BLaER1 treated with 17β-estradiol and CSF1 and Interleukin-3, amounts not matched to agents 10 nM and 100 nM (cell line): Measurements from ENCODE around the gene MAT2A.

Source experiments
- H3K27ac ChIP-seq, 11 experiments: shearing (Covaris generic); formaldehyde crosslinking; 2 replicates each; pipeline ENCODE4 v1.8.1; 2022
- H3K27me3 ChIP-seq, 11 experiments: shearing (Covaris generic); formaldehyde crosslinking; 2 replicates each; pipeline ENCODE4 v1.8.1; 2022
- H3K36me3 ChIP-seq, 11 experiments: shearing (Covaris generic); formaldehyde crosslinking; 2 replicates each; pipeline ENCODE4 v1.8.1; 2022
- H3K4me1 ChIP-seq, 10 experiments: shearing (Covaris generic); formaldehyde crosslinking; 2 replicates each; pipeline ENCODE4 v1.8.1; 2022
- H3K4me2 ChIP-seq, 11 experiments: shearing (Covaris generic); formaldehyde crosslinking; 2 replicates each; pipeline ENCODE4 v1.8.1; 2022
- H3K4me3 ChIP-seq, 10 experiments: shearing (Covaris generic); formaldehyde crosslinking; 2 replicates each; pipeline ENCODE4 v1.8.1; 2022
- H3K9ac ChIP-seq, 11 experiments: shearing (Covaris generic); formaldehyde crosslinking; 2 replicates each; pipeline ENCODE4 v1.8.1; 2022
- H3K9me3 ChIP-seq, 11 experiments: shearing (Covaris generic); formaldehyde crosslinking; replicated peaks in 1 of 11; 2 replicates each; pipeline ENCODE4 v1.8.1; 2022
- H4K20me1 ChIP-seq, 11 experiments: shearing (Covaris generic); formaldehyde crosslinking; 2 replicates each; pipeline ENCODE4 v1.8.1; 2022
- Cebpa-rat ChIP-seq, 11 experiments: shearing (Covaris generic); IDR thresholded peaks; 2 replicates each; pipeline ENCODE4 v1.8.1; 2022

The MAT2A gene

DNA sequence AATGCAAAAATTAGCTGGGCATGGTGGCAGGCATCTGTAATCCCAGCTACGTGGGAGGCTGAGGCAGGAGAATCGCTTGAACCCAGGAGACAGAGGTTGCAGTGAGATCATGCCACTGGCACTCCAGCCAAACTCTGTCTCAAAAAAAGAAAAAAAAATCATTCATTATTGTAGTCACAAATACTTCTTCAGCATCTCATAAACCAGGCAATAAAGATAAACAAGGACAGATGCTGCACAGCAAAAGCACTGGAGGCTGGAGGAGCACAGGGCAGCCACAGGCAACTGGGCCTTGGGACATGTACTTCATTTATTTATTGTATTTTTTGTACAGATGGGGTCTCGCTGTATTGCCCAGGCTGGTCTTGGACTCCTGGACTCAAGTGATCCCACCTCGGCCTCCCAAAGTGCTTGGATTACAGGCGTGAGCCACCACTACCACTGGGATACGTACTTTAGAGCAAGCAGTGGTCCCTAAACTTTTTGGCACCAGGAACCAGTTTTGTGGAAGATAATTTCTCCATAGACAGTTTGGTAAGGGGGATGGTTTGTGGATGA, 16.8 kb upstream of the MAT2A start:
- Histone ChIP-seq H3K27me3 (no peaks in the 10 kb centered on the region), H3K9ac (no peak overlapping the region), H3K9me3 (0 out of 22 replicates have a peak, but pooled peaks cover 0 to 5% (median 0%) of the 10 kb centered on the region in 11 experiments), H3K4me2 (no peak overlapping the region), H3K27ac (no peak overlapping the region), H3K36me3 (no peaks in the 10 kb centered on the region), H4K20me1 (no peaks in the 10 kb centered on the region), H3K4me1 (peaks cover 34 to 41% (median 37%) of the 10 kb centered on the region in 10 experiments), H3K4me3 (no peak overlapping the region)
- TF ChIP-seq Cebpa-rat (IDR thresholded peaks at IDR 0.05), result no peak

DNA sequence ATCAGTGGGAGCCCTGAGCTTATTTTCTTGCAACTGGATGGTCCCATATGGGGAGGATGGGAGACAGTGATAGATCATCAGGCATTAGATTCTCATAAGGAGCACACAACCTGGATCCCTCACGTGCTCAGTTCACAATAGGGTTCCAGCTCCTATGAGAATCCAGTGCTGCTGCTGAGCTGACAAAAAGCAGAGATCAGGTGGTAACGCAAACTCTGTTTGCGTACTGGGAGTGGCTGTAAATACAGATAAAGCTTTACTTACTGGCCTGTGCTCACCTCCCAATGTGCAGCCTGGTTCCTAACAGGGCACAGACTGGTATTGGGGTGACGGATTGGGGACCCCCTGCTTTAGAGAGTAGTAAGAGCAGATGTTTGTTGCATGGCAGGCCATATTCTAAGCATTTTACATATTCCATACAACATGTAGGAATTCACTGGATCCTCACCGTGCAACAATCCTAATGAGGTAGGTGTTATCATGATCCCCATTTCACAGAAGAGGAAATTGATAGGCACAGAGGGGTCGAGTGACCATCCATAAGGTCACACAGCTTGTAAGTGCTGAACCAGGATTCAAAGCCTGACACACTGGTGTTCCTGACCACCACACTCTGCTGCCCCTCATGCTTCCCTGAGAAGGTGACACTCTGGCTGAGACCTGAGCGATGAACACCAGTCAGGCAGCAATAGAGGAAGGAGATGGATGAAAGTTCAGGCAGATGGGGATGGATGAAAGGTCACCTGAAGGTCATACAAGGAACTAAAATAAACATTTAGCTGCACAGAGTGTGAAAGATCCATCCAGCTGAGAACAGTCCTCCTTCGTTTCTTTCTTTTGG, 15.7 kb upstream of the MAT2A start:
- H3K27ac ChIP-seq, result peak overlapping the region in 10 of 11 experiments; percentile 35 to 75 (median 68); a peak in 17 of 22 replicates
- no peaks in the 10 kb centered on the region for H3K36me3 ChIP-seq
- H3K4me2 ChIP-seq, result peak overlapping the region; percentile 65 to 90 (median 79); a peak in 21 of 22 replicates
- H4K20me1 ChIP-seq, result no peaks in the 10 kb centered on the region
- H3K27me3 ChIP-seq, result no peaks in the 10 kb centered on the region
- no peak overlapping the region for H3K4me3 ChIP-seq
- no peak for TF ChIP-seq Cebpa-rat (IDR thresholded peaks at IDR 0.05)
- 0 out of 22 replicates have a peak, but pooled peaks cover 0 to 5% (median 0%) of the 10 kb centered on the region in 11 experiments for H3K9me3 ChIP-seq
- peaks cover 32 to 39% (median 36%) of the 10 kb centered on the region in 10 experiments for H3K4me1 ChIP-seq
- peak overlapping the region in 10 of 11 experiments; percentile 21 to 72 (median 60); a peak in 17 of 22 replicates for H3K9ac ChIP-seq

DNA sequence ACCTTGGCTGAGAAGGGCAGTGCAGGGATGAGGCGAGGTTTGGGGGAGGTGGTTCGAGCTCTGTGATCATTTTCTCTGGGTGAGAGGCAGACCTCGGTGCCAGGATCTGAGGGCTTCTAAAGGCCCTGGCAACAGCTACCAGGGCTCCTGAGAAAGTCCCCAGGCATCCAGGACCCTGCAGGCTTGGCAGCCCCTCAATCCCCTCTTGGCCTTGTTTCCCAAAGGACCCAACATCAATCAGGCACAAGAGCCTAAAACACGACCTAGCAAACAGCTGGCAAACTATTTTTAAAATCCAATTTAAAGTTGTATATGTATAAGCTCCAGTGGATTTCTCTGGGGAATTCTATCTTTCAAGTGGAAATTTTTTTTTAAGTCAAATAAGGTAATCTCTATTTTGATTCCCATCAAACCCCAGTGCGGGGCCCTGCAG, 15.0 kb upstream of the MAT2A start:
- H4K20me1 ChIP-seq, result no peaks in the 10 kb centered on the region
- 0 out of 22 replicates have a peak, but pooled peaks cover 0 to under 1% (median 0%) of the 10 kb centered on the region in 11 experiments for H3K9me3 ChIP-seq
- H3K4me3 ChIP-seq, result peak overlapping the region in 2 of 10 experiments; percentile 8 to 15; a peak in 2 of 20 replicates
- H3K36me3 ChIP-seq, result no peaks in the 10 kb centered on the region
- H3K4me1 ChIP-seq, result peaks cover 32 to 39% (median 34%) of the 10 kb centered on the region in 10 experiments
- H3K4me2 ChIP-seq, result peak overlapping the region; percentile 65 to 90 (median 79)
- H3K27ac ChIP-seq, result peak overlapping the region; percentile 17 to 75 (median 68); a peak in 19 of 22 replicates
- H3K9ac ChIP-seq, result peak overlapping the region; percentile 17 to 72 (median 59); a peak in 21 of 22 replicates
- no peaks in the 10 kb centered on the region for H3K27me3 ChIP-seq
- no peak for TF ChIP-seq Cebpa-rat (IDR thresholded peaks at IDR 0.05)

DNA sequence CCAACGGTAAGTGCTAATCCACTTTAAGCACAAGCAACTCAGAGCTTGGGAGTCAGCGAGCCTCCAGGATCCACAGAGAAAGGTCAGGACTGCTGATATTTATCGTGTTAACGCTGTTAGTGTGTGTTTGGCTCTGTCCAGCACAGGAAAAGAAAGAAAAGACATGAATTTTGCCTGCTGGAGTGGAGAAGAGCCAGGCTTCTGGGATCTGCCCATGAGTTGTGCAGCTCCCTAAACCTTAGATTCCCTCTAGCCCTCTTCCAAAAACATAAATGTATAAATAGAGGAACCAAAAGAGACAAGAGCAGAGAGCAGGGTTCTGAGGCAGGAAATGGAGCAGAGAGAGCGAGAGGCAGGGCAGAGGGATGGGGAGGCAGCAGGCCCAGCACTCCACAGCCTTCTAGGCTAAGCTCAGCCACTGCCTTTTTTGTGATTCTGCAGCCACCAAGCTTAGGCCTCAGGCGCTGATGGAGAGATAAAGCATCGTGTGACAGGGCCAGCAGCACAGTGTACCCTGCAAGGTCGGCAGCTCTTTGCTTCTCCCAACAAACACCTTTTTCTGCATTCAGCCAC, 14.5 kb upstream of the MAT2A start:
- H3K4me2 ChIP-seq, result peak overlapping the region; percentile 65 to 90 (median 79)

DNA sequence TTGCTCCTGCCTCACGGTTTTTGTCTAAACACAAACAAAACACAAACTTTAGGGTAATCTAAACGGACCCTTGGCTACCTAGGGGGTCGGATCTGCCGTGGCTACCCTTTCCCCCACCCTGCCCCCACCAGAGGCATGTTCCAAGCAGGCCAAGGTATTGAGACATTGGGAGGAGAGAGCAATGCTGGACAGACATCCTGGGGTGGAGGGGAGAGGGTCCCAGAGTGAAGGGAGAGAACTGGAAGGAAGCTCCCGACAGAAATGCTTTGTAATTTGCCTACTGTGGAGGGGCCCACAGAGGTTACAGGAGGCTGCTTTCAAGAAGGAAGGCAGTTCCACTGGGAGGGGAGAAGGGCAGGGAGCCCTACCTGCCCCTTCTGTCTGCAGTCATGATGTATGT, 13.9 kb upstream of the MAT2A start:
- TF ChIP-seq Cebpa-rat (IDR thresholded peaks at IDR 0.05), result no peak
- Histone ChIP-seq H3K9me3 (peaks cover 0 to 6% (median 3%) of the 10 kb centered on the region in 11 experiments; a peak in 9 of 22 replicates), H3K4me3 (peak overlapping the region in 2 of 10 experiments; percentile 8 to 15; a peak in 1 of 20 replicates), H3K4me1 (peaks cover 32 to 39% (median 34%) of the 10 kb centered on the region in 10 experiments), H3K4me2 (peak overlapping the region; percentile 65 to 90 (median 79)), H3K36me3 (no peaks in the 10 kb centered on the region), H3K27ac (peak overlapping the region; percentile 24 to 75 (median 68); a peak in 20 of 22 replicates), H3K9ac (peak overlapping the region in 9 of 11 experiments; percentile 52 to 72 (median 61); a peak in 17 of 22 replicates), H3K27me3 (no peaks in the 10 kb centered on the region), H4K20me1 (no peaks in the 10 kb centered on the region)

More for the DNA sequence above, 14.5 kb upstream of the MAT2A start:
- Histone ChIP-seq H3K9ac (peak overlapping the region; percentile 17 to 72 (median 59); a peak in 21 of 22 replicates), H3K27me3 (no peaks in the 10 kb centered on the region), H3K9me3 (0 out of 22 replicates have a peak, but pooled peaks cover 0 to under 1% (median 0%) of the 10 kb centered on the region in 11 experiments), H4K20me1 (no peaks in the 10 kb centered on the region), H3K27ac (peak overlapping the region; percentile 24 to 75 (median 68); a peak in 20 of 22 replicates), H3K4me1 (peaks cover 32 to 39% (median 34%) of the 10 kb centered on the region in 10 experiments), H3K4me3 (peak overlapping the region in 2 of 10 experiments; percentile 8 to 15; a peak in 2 of 20 replicates), H3K36me3 (no peaks in the 10 kb centered on the region)
- no peak for TF ChIP-seq Cebpa-rat (IDR thresholded peaks at IDR 0.05)

DNA sequence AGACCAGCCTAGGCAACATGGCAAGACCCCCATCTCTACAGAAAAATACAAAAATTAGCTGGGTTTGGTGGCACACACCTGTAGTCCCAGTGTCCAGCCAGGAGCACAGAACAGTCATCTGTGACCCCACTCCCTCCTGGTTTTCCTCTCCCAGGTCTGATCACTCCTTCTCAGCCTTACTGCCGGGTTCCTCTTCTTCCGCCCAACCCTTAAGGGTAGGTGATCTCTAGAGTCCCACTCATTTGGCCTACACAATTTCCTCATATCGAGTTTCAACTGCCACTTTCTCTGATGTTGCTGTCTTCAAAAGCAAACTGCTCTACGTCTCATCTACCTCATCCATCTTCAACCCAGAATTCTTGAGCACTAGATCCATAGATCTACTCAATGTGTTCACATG, 13.4 kb upstream of the MAT2A start:
- H3K4me1 ChIP-seq, result peaks cover 32 to 39% (median 34%) of the 10 kb centered on the region in 10 experiments
- H3K9ac ChIP-seq, result peak overlapping the region in 9 of 11 experiments; percentile 52 to 72 (median 61); a peak in 10 of 22 replicates
- H3K27me3 ChIP-seq, result no peaks in the 10 kb centered on the region
- H4K20me1 ChIP-seq, result no peaks in the 10 kb centered on the region
- H3K4me2 ChIP-seq, result peak overlapping the region; percentile 65 to 90 (median 79)
- TF ChIP-seq Cebpa-rat (IDR thresholded peaks at IDR 0.05), result no peak
- H3K27ac ChIP-seq, result peak overlapping the region; percentile 24 to 75 (median 68); a peak in 19 of 22 replicates
- H3K36me3 ChIP-seq, result no peaks in the 10 kb centered on the region
- peaks cover 0 to 10% (median 4%) of the 10 kb centered on the region in 11 experiments; a peak in 9 of 22 replicates for H3K9me3 ChIP-seq
- H3K4me3 ChIP-seq, result peak overlapping the region in 2 of 10 experiments; percentile 8 to 15; a peak in 1 of 20 replicates

DNA sequence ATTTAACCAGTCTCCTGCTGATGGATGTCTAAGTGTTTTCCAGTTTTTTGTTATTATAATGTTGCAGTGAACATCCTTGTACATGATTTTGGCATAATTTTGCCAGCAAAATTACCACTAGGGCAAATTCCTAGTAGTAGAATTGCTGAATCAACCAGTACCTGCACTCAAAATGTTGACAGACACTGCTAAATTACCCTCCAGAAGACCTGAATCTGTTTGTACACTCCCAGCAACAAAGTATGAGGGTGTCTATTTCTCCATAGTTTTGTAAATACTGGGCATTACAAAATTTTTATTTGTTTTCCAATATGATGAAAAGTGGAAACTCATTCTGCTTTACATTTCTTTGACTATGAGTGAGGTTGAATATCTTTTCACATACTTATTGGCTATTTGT, 11.2 kb upstream of the MAT2A start:
- Histone ChIP-seq H3K27ac (no peak overlapping the region), H4K20me1 (no peaks in the 10 kb centered on the region), H3K4me2 (no peak overlapping the region), H3K4me1 (peaks cover 32 to 39% (median 34%) of the 10 kb centered on the region in 10 experiments), H3K36me3 (no peaks in the 10 kb centered on the region), H3K9me3 (peaks cover 0 to 10% (median 4%) of the 10 kb centered on the region in 11 experiments; a peak in 9 of 22 replicates), H3K9ac (no peak overlapping the region), H3K27me3 (no peaks in the 10 kb centered on the region), H3K4me3 (no peak overlapping the region)
- no peak for TF ChIP-seq Cebpa-rat (IDR thresholded peaks at IDR 0.05)

DNA sequence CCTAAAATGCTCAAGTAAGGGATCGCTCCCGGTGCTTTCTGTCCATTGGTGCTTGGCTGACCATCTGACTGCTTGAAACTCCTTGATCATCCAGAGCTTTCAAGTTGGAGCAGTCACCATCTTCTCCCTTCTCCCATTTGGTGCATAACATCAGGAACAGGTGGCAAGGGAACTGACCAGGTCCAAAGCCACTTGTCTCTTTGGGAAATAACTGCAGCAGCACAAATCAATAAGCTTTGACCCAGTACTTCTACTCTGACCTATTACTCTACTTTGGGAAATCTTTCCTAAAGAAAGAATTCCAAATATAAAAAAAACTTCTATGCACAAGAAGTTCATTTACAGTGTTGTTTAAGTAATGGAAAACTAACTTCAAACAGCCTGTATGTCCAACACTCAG, 10.6 kb upstream of the MAT2A start:
- H3K27ac ChIP-seq, result no peak overlapping the region
- no peak overlapping the region for H3K4me3 ChIP-seq
- peaks cover 29 to 34% (median 31%) of the 10 kb centered on the region in 10 experiments for H3K4me1 ChIP-seq
- H3K9me3 ChIP-seq, result peaks cover 0 to 10% (median 4%) of the 10 kb centered on the region in 11 experiments; a peak in 9 of 22 replicates
- H3K4me2 ChIP-seq, result no peak overlapping the region
- no peak for TF ChIP-seq Cebpa-rat (IDR thresholded peaks at IDR 0.05)
- H3K27me3 ChIP-seq, result no peaks in the 10 kb centered on the region
- no peaks in the 10 kb centered on the region for H4K20me1 ChIP-seq
- no peaks in the 10 kb centered on the region for H3K36me3 ChIP-seq
- no peak overlapping the region for H3K9ac ChIP-seq
